GM21576 (cell line): ENCODE measurements around the gene ALDH7A1.
A peak's percentile ranks its signal among the peaks of the same experiment; 100 is the strongest.

ENCODE experiments used
- ATAC-seq: cut with Tn5 transposase; IDR thresholded peaks from one replicate; pipeline ENCODE4 v1.9.1; 2021; ENCODE audit warnings: mild to moderate bottlenecking, moderate library complexity; ENCODE audit not compliant: unreplicated experiment

The ALDH7A1 gene

DNA sequence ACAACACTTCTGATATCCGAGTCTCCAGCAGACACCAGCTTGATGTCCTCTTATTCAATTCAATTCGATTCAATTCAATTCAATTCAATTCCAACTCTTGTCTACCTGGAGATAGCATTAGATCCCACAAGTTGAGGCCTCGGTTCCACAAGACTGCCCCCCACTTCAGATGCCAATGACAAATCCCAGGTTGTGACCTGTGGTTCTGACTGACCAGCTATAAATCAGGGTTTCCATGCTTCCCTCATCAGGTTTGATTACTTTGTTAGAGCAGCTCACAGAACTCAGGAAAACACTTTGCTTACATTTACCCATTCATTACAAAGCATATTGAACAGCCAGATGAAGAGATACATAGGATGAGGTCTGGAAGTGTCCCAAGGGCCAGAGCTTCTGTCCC is 82.6 kb downstream of the ALDH7A1 start:
- no peak for ATAC-seq

- ATAC-seq = no peak
Measured at GRCh38 chr5:126511961-126512360, 83.1 kb downstream of the ALDH7A1 start.

DNA sequence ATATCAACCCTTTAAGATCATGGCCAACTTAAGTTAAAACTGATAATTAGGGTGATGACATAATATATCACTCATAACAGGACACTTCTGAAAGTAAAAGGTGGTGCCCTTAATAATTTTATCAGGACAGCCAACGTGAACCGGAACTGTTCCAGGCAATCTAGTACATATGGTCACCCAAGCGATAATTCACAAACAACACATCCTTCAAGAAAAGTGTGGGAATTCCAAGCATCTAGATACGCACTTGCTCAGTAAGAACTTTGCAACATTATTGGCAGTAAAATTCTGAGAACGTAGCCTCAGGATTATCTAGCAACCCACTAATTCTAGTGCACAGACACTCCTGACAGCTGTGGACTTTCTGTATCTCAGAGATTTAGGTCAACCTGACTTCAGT is 85.7 kb downstream of the ALDH7A1 start:
- ATAC-seq = no peak

DNA sequence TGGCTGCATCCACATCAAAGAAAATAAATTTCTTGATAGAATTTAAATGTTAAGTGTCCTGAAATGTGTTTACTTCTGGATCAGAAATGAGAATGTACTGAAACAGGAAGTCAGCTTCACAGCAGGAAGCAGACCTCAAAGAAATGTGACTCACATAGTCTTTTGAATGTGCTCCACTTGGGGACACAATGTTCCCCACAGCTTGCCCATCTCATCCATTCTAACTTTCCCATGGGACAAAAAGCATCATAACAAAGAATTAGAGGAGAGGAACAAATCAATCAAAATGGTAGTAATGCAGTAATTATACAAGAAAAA is 86.1 kb downstream of the ALDH7A1 start:
- no peak for ATAC-seq

- ATAC-seq = no peak
Measured at GRCh38 chr5:126508251-126508961, 86.6 kb downstream of the ALDH7A1 start.

DNA sequence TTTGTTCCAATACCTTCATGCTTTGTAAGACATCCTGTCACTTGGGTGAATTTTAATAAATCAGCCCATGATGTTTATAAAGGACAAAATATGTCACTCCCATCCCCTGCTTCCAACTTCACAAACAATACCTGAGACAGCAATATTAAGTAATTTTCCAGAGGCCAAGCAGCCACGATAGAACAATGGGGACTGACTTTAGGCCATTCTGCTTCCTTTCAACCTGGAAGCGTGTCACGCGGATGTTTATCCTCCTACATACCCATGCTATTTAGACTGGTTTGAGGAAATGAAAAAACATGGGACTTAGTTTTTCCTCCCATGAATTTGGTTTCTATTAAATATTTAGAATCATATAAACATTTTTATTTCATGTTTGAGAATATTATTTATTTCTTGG is 88.9 kb downstream of the ALDH7A1 start:
- no peak for ATAC-seq

- no peak for ATAC-seq
Measured at GRCh38 chr5:126503602-126504104, 91.4 kb downstream of the ALDH7A1 start.

DNA sequence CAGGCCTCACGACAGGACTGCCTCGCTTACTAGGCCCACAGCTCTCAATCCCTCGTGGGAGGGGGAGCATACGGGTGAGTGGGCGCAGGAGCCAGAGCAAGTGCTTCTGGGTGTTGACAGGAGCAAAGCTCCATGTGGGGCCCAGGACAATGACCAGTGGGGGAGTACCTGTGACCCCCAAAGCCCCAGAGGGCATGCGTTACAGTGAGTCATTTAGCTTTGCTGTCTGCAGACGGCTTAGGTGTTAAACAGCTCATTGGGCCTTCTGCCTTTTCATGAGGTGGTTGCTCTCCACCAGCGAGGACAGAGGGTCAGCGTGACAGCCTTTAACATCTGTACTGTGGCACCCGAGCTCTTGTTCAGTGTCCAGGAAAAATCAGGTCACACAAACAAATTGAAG is 93.6 kb downstream of the ALDH7A1 start:
- ATAC-seq = no peak

DNA sequence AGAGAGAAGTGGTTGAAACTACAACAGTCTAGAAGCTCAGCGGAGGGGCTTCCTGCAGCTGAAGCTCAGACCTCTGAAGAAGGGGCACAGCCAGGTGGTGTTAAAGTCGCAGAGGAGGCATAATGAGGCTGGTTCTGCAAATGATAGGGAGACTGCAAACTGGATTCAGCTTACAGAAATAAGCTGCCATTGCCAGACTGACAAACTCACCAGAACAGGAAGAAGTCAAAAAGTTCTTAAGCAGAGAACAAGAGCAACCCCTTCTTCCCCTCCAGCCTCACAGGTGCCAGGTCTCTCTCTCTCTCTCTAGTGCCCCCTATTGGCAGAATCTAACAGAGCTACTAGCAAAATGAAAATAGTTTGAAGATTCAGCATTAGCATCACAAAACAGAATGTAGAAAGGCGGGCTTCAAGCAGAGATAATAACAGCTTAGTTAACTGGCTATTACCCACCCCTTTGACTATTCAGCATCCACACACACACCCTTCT is 95.1 kb downstream of the ALDH7A1 start:
- peak; percentile 76 for ATAC-seq

GRCh38 chr5:126499278-126499677 is 95.7 kb downstream of the ALDH7A1 start:
- ATAC-seq = no peak

- ATAC-seq = no peak
Measured at GRCh38 chr5:126497506-126497905, 97.5 kb downstream of the ALDH7A1 start.

DNA sequence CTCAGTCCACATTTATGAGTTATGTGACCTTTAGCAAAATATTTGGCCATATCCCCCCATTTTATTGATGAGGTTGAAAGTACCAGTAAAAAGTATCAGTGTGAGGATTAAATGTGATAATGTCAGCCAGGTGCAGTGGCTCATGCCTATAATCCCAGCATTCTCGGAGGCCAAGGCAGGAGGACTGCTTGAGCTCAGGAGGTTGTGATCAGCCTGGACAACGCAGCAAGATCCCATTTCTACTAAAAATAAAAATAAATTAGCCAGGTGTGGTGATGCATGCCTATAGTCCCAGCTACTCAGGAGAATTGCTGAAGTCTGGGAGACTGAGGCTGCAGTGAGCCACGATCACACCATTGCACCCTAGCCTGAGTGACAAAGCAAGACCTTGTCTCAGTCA is 100.6 kb downstream of the ALDH7A1 start:
- no peak for ATAC-seq

- ATAC-seq = no peak
Measured at GRCh38 chr5:126492939-126493338, 102.1 kb downstream of the ALDH7A1 start.

DNA sequence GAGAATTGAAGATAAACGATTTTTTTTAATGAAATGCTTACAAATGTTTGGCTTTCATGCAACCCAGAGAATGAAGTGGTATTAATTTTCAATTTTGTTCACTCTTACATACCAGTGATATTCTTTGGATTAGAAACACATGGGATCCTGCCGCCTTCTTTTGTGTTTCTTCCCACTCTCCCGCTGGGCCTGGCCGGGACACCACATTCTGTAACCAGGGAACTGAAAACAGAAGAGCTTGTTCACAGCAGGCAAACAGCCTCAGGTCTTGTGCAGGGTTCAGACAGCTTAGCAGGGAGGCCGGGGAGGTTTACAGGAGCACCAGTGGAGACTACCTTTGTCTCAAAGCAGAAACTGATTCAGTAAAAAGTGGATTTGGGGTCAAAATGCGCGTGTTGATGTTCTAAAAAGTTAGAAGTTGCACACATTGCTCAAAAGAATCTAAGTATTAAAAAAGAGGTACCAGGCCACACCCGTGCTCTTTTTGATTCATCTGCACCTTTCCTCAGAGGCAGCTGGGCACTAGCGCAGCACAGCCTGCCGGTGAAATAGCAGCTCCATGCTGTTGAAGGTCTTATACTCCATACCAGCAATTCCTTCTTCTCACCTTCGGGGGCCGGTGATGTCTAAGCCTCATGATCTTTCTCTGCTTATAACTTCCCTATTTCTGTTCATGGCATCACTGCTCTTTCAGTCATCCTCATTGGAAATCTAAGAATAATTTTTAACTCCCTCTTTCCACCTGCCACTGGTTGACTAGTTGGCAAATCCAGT is 104.7 kb downstream of the ALDH7A1 start:
- ATAC-seq = no peak

DNA sequence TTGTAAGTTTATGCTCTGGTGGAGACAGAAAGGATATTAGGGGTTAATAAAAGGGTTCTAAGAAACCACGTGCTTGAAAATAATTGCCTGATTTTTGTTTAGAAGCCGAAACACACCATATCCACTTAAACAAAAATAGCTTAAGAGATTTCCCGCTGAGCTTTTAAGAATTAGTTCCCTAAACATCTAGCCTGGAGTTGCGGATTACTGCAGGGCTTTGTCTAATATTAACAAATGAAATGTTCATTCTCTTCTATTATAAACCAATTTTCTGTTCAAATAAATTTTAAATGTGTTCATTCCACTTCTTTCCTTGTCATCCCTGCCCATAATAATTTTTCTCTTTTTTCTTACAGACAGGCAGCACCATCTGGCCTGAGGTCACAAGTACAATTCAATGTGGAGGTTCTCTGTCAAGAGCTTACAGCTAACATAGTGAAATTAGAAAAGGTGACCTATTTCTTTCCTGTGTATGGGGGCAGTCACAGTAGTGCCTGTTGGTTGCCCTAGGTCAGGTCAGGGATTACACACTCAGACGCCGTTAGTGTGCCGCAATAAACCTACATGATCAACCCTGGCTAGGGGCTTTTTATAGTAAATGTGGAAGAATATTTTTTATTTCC is 106.5 kb downstream of the ALDH7A1 start:
- ATAC-seq = no peak

DNA sequence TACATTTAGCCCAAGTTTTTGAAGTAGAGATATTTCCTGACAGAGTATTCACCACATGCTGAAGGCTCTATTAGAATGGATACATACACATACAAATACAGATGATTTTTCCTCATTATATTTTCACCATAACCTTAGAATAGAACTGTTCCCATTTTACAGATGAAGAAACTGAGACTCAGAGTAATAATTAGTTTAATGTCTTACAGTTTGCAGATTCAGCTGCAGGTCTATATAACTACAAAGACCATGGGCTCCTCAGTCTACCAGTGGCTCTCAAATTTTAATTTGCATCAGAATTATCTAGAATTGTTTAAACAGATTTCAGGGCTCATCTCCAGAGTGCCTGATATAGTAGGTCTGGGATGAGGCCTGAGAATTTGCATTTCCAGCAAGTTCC is 107.4 kb downstream of the ALDH7A1 start:
- no peak for ATAC-seq

DNA sequence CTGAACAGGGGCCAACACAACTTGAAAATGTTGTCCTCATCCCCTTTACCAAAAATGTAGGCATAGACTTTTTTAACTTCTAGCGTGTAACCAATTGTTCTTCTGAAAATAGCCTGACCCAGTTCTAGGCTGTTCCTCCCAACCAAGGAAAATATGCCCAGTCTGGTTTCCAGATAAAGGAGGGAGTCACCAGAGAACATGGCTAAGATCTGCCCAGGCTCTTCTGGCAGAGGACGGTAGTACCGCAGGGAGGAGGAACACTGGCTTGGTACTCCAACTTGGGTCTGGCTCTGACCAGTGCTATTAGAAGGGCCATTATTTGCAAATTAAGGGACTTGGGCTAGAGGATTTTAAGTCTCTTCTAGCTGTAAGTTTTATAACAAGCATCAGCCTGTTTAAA is 108.7 kb downstream of the ALDH7A1 start:
- no peak for ATAC-seq

GRCh38 chr5:126484253-126484652 is 110.8 kb downstream of the ALDH7A1 start:
- no peak for ATAC-seq

DNA sequence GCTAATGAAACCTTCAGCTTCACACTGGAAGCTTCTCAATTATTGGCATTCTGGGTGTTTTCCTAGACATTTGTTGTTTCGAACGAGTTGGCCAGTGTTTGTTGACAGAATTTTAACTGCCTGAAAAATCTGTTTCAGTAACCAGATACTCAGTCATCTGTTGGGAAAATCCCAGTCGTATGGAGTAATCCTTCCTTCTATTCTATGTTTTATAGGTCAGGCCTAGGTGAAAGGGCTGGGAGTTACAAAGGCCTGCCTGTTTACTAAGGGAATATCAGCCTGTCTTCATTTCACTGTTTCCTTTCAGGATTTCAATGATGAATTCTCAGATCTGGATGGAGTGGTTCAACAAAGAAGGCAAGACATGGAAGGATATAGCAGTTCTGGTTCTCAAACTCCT is 111.9 kb downstream of the ALDH7A1 start:
- ATAC-seq = no peak

GRCh38 chr5:126482591-126482990 is 112.4 kb downstream of the ALDH7A1 start:
- ATAC-seq = no peak

GRCh38 chr5:126481243-126481642 is 113.8 kb downstream of the ALDH7A1 start:
- ATAC-seq = no peak
